Activated T-helper 1 cell treated with anti-CD3 and anti-CD28 coated beads, Interleukin-12 subunit alpha, Interleukin-12 subunit beta, Interleukin-2, Interleukin-4 antibody, amounts not matched to agents 30 ng/mL and 10 ng/mL and 1 ng/mL, durations not matched to agents 14 hours and 24 hours and 36 hours (primary cell): ENCODE results near the gene FALEC. TPM values are rescaled to one million over a fixed set of nuclear protein-coding genes. Genes with fewer than 3 reads are reported as not detected.
"Not testable (repeated sequence)": the region's sequence is repeated elsewhere in the genome, so short reads cannot be mapped to it uniquely, and the experiment has no call there.

Source experiments
- DNase-seq: peaks from one replicate; pipeline ENCODE4 v3.0.0; 2021; ENCODE audit warnings: low spot score
- H3K27ac Mint-ChIP-seq: one replicate; pipeline ENCODE4 v1.8.0; 2021; ENCODE audit warnings: mild to moderate bottlenecking, mixed read lengths
- H3K27me3 Mint-ChIP-seq: one replicate; pipeline ENCODE4 v1.8.0; 2022; ENCODE audit warnings: mild to moderate bottlenecking, moderate library complexity, mixed read lengths; ENCODE audit not compliant: insufficient read depth
- H3K36me3 Mint-ChIP-seq: one replicate; pipeline ENCODE4 v1.8.0; 2021; ENCODE audit warnings: low read depth, mixed read lengths
- H3K4me1 Mint-ChIP-seq: one replicate; pipeline ENCODE4 v1.8.0; 2021; ENCODE audit warnings: low read depth, mixed read lengths
- H3K4me3 Mint-ChIP-seq: one replicate; pipeline ENCODE4 v1.8.0; 2021; ENCODE audit warnings: mild to moderate bottlenecking, moderate library complexity, mixed read lengths
- H3K9me3 Mint-ChIP-seq: one replicate; pipeline ENCODE4 v1.8.0; 2021; ENCODE audit warnings: mixed read lengths
- intact Hi-C: fragments of 100-400 bp; cut with micrococcal nuclease; formaldehyde crosslinking; loops from one replicate; pipeline ENCODE4 v1.15.1; 2024
- total RNA-seq: library from RNA; stranded (reverse); gene quantifications from 2 replicates; pipeline ENCODE4 v1.2.3, GENCODE V29; 2022

The FALEC gene
- total RNA-seq, 1 donor from 2014 or later, result not detected

GRCh38 chr1:150559656-150560010 lies 44.1 kb downstream of the FALEC start:
- intact Hi-C loops, result loop anchor here (1.0 to 10.0 kb wide), 10 partner anchors 72 to 598 kb away; partner anchors contain the start of genes CDC42SE1, GOLPH3L, MINDY1 and TARS2
- Mint-ChIP-seq H3K27ac (no peak overlapping the region), H3K4me3 (peak overlapping the region; percentile 98), H3K36me3 (peaks cover 5% of the 10 kb centered on the region), H3K9me3 (no peaks in the 10 kb centered on the region), H3K4me1 (peaks cover 42% of the 10 kb centered on the region), H3K27me3 (no peaks in the 10 kb centered on the region)
- no peak for DNase-seq

GRCh38 chr1:150560011-150560438 lies 44.5 kb downstream of the FALEC start:
- Mint-ChIP-seq H3K4me3 (peak overlapping the region; percentile 98), H3K36me3 (peaks cover 6% of the 10 kb centered on the region), H3K4me1 (peaks cover 46% of the 10 kb centered on the region), H3K9me3 (no peaks in the 10 kb centered on the region), H3K27me3 (no peaks in the 10 kb centered on the region), H3K27ac (peak overlapping the region; percentile 98)
- DNase-seq, result peak; percentile 68
- intact Hi-C loops, result loop anchor here (1.0 to 10.0 kb wide), 10 partner anchors 73 to 597 kb away; partner anchors contain the start of genes CDC42SE1, GOLPH3L, MINDY1 and TARS2

GRCh38 chr1:150560576-150561253 lies 45.2 kb downstream of the FALEC start:
- Mint-ChIP-seq H3K9me3 (no peaks in the 10 kb centered on the region), H3K27ac (peak overlapping the region; percentile 98), H3K4me3 (peak overlapping the region; percentile 98), H3K36me3 (peaks cover 2% of the 10 kb centered on the region), H3K27me3 (no peaks in the 10 kb centered on the region), H3K4me1 (peaks cover 51% of the 10 kb centered on the region)
- intact Hi-C loops, result loop anchor here (1.0 to 10.0 kb wide), 13 partner anchors 61 to 597 kb away; partner anchors contain the start of genes ARNT, CDC42SE1, ENSA and GOLPH3L
- peak; percentile 80 for DNase-seq

- intact Hi-C loops, result loop anchor here (1.0 to 10.0 kb wide), 10 partner anchors 60 to 596 kb away; partner anchors contain the start of genes ARNT, CDC42SE1, ENSA and GOLPH3L
Observed at GRCh38 chr1:150561254-150561973, 45.9 kb downstream of the FALEC start.

GRCh38 chr1:150561974-150562445 lies 46.5 kb downstream of the FALEC start:
- no peaks in the 10 kb centered on the region for H3K9me3 Mint-ChIP-seq
- H3K4me1 Mint-ChIP-seq, result peaks cover 64% of the 10 kb centered on the region
- H3K36me3 Mint-ChIP-seq, result peaks cover 1% of the 10 kb centered on the region

More at GRCh38 chr1:150561254-150561973, 45.9 kb downstream of the FALEC start:
- H3K4me1 Mint-ChIP-seq, result peaks cover 58% of the 10 kb centered on the region
- no peaks in the 10 kb centered on the region for H3K9me3 Mint-ChIP-seq
- peak overlapping the region; percentile 98 for H3K4me3 Mint-ChIP-seq
- peaks cover 1% of the 10 kb centered on the region for H3K36me3 Mint-ChIP-seq
- no peaks in the 10 kb centered on the region for H3K27me3 Mint-ChIP-seq
- H3K27ac Mint-ChIP-seq, result peak overlapping the region; percentile 98
- peak; percentile 63 for DNase-seq

GRCh38 chr1:150562446-150563339 lies 47.1 kb downstream of the FALEC start:
- H3K27ac Mint-ChIP-seq, result peak overlapping the region; percentile 98
- peak overlapping the region; percentile 98 for H3K4me3 Mint-ChIP-seq
- DNase-seq, result peak; percentile 81
- peaks cover 70% of the 10 kb centered on the region for H3K4me1 Mint-ChIP-seq
- peaks cover 1% of the 10 kb centered on the region for H3K36me3 Mint-ChIP-seq
- H3K9me3 Mint-ChIP-seq, result no peaks in the 10 kb centered on the region
- H3K27me3 Mint-ChIP-seq, result no peaks in the 10 kb centered on the region
- intact Hi-C loops, result loop anchor here (1.0 to 10.0 kb wide), 6 partner anchors 17 to 595 kb away; partner anchors contain the start of genes CDC42SE1, MCL1 and TNFAIP8L2

More at GRCh38 chr1:150561974-150562445, 46.5 kb downstream of the FALEC start:
- intact Hi-C loops, result loop anchor here (1.0 to 10.0 kb wide), 12 partner anchors 49 to 595 kb away; partner anchors contain the start of genes ARNT, CDC42SE1, ENSA and GOLPH3L
- DNase-seq, result peak; percentile 91
- Mint-ChIP-seq H3K27ac (peak overlapping the region; percentile 98), H3K27me3 (no peaks in the 10 kb centered on the region), H3K4me3 (peak overlapping the region; percentile 98)

GRCh38 chr1:150563340-150564038 lies 47.9 kb downstream of the FALEC start:
- peak; percentile 63 for DNase-seq
- Mint-ChIP-seq H3K27me3 (no peaks in the 10 kb centered on the region), H3K27ac (peak overlapping the region; percentile 98), H3K9me3 (no peaks in the 10 kb centered on the region), H3K36me3 (peaks cover 4% of the 10 kb centered on the region), H3K4me1 (peaks cover 78% of the 10 kb centered on the region), H3K4me3 (peak overlapping the region; percentile 98)
- intact Hi-C loops, result loop anchor here (1.0 to 10.0 kb wide), 5 partner anchors 16 to 594 kb away; partner anchors contain the start of genes CDC42SE1, MCL1 and TNFAIP8L2

GRCh38 chr1:150564051-150564991 lies 48.8 kb downstream of the FALEC start:
- Mint-ChIP-seq H3K4me3 (peak overlapping the region; percentile 98), H3K36me3 (peaks cover 8% of the 10 kb centered on the region), H3K9me3 (no peaks in the 10 kb centered on the region), H3K27ac (peak overlapping the region; percentile 98), H3K4me1 (peaks cover 87% of the 10 kb centered on the region), H3K27me3 (no peaks in the 10 kb centered on the region)
- DNase-seq, result no peak
- intact Hi-C loops, result loop anchor here (5.0 to 10.0 kb wide), 3 partner anchors 280 to 593 kb away; partner anchors contain the start of genes CDC42SE1 and TNFAIP8L2

- Mint-ChIP-seq H3K36me3 (peaks cover 15% of the 10 kb centered on the region), H3K4me3 (peak overlapping the region; percentile 43), H3K27ac (peak overlapping the region; percentile 98), H3K4me1 (peaks cover 90% of the 10 kb centered on the region)
- H3K27me3 Mint-ChIP-seq, DNase-seq, H3K9me3 Mint-ChIP-seq: not testable (repeated sequence)
- intact Hi-C loops, result loop anchor here (5.0 to 10.0 kb wide), 2 partner anchors 202 to 279 kb away; partner anchors contain the start of gene CTSS
Observed at GRCh38 chr1:150565240-150565991, 49.9 kb downstream of the FALEC start.
